ENCODE results near the gene CNTN6. TPM values are rescaled to one million over a fixed set of nuclear protein-coding genes. Genes with fewer than 3 reads are reported as not detected.

CNTN6 gene
- total and polyA plus RNA-seq, 4 donors, result 0.01 to 0.05 TPM; not detected in 2

DNA sequence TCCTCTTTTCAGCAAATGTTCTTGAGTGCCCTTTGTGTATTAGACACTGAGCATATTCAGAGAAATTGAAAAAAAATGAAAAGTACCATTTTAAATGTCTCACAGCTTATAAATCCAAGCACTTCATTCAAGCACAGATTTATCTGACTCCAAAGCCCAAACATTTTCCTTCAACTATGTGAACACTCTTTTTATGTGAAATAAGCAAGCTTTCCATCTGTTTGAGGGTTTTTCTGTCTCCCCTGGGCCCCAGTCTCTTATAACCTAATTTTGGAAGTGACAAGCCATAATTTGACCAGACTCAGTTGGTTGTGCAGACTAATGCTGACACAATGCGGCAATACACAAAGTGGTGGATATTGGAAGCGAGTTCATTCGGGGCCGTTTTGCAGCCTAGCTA lies 170.3 kb downstream of the CNTN6 start (continued):
- TF ChIP-seq, protein P1, sequence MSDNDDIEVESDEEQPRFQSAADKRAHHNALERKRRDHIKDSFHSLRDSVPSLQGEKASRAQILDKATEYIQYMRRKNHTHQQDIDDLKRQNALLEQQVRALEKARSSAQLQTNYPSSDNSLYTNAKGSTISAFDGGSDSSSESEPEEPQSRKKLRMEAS (IDR thresholded peaks at IDR 0.05), result no peak

DNA sequence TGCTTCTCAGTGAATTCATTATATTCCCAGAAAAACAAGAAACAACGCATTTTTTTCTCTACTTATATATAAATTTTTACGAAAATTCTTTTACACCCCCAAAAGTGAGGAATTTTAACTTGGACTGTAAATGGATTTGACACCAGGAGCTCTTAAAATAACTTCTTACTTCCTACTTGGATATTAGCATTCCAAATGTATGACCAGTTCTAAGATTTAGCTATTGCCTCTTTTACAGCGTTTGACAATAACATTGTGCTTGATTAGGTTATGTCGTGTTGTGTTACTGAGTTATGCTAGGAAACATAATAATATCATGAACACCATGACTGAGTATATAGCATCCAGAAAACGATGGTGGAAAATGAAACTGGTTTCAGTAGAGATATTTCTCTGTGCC lies 177.0 kb downstream of the CNTN6 start:
- no peak overlapping the region for H3K4me3 ChIP-seq (ENCODE audit: low read depth in 1 of 3, low read length in 3 of 3)
- WGBS, result 64% methylated on average over 5 of the region's 5 CpGs
- no peaks in the 10 kb centered on the region for H3K4me1 ChIP-seq (ENCODE audit: control insufficient read depth in 4 of 4, insufficient read depth in 4 of 4, low read length in 3 of 4)
- H3K9ac ChIP-seq (ENCODE audit: low read depth in 1 of 2, low read length in 2 of 2), result no peak overlapping the region
- H3K36me3 ChIP-seq (ENCODE audit: control insufficient read depth in 4 of 4, insufficient read depth in 3 of 4, low read depth in 1 of 4, low read length in 3 of 4), result no peaks in the 10 kb centered on the region
- H3K27ac ChIP-seq (ENCODE audit: low read depth in 1 of 2, low read length in 2 of 2), result no peak overlapping the region
- TF ChIP-seq, protein P2, sequence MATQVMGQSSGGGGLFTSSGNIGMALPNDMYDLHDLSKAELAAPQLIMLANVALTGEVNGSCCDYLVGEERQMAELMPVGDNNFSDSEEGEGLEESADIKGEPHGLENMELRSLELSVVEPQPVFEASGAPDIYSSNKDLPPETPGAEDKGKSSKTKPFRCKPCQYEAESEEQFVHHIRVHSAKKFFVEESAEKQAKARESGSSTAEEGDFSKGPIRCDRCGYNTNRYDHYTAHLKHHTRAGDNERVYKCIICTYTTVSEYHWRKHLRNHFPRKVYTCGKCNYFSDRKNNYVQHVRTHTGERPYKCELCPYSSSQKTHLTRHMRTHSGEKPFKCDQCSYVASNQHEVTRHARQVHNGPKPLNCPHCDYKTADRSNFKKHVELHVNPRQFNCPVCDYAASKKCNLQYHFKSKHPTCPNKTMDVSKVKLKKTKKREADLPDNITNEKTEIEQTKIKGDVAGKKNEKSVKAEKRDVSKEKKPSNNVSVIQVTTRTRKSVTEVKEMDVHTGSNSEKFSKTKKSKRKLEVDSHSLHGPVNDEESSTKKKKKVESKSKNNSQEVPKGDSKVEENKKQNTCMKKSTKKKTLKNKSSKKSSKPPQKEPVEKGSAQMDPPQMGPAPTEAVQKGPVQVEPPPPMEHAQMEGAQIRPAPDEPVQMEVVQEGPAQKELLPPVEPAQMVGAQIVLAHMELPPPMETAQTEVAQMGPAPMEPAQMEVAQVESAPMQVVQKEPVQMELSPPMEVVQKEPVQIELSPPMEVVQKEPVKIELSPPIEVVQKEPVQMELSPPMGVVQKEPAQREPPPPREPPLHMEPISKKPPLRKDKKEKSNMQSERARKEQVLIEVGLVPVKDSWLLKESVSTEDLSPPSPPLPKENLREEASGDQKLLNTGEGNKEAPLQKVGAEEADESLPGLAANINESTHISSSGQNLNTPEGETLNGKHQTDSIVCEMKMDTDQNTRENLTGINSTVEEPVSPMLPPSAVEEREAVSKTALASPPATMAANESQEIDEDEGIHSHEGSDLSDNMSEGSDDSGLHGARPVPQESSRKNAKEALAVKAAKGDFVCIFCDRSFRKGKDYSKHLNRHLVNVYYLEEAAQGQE (IDR thresholded peaks at IDR 0.05), result no peak
- TF ChIP-seq, protein P3, sequence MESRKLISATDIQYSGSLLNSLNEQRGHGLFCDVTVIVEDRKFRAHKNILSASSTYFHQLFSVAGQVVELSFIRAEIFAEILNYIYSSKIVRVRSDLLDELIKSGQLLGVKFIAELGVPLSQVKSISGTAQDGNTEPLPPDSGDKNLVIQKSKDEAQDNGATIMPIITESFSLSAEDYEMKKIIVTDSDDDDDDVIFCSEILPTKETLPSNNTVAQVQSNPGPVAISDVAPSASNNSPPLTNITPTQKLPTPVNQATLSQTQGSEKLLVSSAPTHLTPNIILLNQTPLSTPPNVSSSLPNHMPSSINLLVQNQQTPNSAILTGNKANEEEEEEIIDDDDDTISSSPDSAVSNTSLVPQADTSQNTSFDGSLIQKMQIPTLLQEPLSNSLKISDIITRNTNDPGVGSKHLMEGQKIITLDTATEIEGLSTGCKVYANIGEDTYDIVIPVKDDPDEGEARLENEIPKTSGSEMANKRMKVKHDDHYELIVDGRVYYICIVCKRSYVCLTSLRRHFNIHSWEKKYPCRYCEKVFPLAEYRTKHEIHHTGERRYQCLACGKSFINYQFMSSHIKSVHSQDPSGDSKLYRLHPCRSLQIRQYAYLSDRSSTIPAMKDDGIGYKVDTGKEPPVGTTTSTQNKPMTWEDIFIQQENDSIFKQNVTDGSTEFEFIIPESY (IDR thresholded peaks at IDR 0.05), result no peak
- no peak for TF ChIP-seq FOXA1 (IDR thresholded peaks at IDR 0.05)
- TF ChIP-seq SP1 (IDR thresholded peaks at IDR 0.05), result no peak
- H3K9me3 ChIP-seq (ENCODE audit: control insufficient read depth in 4 of 4, low read length in 3 of 4), result no peaks in the 10 kb centered on the region
- DNase-seq (ENCODE audit: low spot score), result no peak
- no peaks in the 10 kb centered on the region for H3K27me3 ChIP-seq (ENCODE audit: control insufficient read depth in 4 of 4, insufficient read depth in 4 of 4, low read length in 3 of 4)

DNA sequence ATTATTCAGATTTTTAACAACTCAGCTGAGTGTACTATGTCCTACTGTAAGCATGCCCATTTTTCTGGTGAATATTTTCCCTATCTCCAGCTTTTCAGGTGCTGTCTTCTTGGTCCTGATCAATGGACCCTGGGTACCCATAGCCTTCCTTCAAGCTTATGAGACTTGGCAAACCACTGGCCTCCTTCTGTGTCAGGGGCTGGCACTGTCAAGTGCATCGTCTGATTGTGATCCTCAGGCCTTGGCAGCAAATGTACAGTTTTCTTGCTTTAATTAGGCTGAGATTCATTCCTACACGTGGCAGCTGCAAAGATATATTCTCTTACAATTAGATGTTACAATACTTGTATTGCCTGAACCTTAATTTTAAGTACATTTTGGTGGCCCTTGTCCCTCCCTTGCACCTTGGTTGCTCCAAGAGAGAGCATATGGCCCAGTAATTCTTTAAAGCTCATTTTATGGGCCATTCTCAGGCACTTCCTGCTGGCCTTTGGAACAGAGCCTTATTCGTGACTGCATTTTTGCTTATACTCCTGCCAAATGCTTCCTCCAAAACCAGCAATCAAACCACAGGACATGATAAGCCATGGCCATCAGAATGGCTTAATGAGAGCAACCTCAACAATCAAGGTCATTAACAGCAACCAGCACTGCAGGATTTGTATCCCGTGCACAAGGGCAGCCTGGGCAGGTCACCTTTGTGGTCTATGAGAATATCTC lies 179.9 kb downstream of the CNTN6 start:
- no peak overlapping the region for H3K9ac ChIP-seq (ENCODE audit: low read depth in 1 of 2, low read length in 2 of 2)
- TF ChIP-seq HNF4A (conservative IDR thresholded peaks at IDR 0.05) (no peak), HNF4G (IDR thresholded peaks at IDR 0.05) (no peak), FOXA1 (IDR thresholded peaks at IDR 0.05) (no peak)
- TF ChIP-seq, protein P2 (IDR thresholded peaks at IDR 0.05), result no peak
- TF ChIP-seq, protein P4, sequence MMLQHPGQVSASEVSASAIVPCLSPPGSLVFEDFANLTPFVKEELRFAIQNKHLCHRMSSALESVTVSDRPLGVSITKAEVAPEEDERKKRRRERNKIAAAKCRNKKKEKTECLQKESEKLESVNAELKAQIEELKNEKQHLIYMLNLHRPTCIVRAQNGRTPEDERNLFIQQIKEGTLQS (IDR thresholded peaks at IDR 0.05), result no peak
- H3K27me3 ChIP-seq (ENCODE audit: control insufficient read depth in 4 of 4, insufficient read depth in 4 of 4, low read length in 3 of 4), result no peaks in the 10 kb centered on the region
- no peak for DNase-seq (ENCODE audit: low spot score)
- H3K4me1 ChIP-seq (ENCODE audit: control insufficient read depth in 4 of 4, insufficient read depth in 4 of 4, low read length in 3 of 4), result no peaks in the 10 kb centered on the region
- no peaks in the 10 kb centered on the region for H3K9me3 ChIP-seq (ENCODE audit: control insufficient read depth in 4 of 4, low read length in 3 of 4)
- H3K27ac ChIP-seq (ENCODE audit: low read depth in 1 of 2, low read length in 2 of 2), result no peak overlapping the region
- WGBS, result 50% methylated on average over 4 of the region's 4 CpGs
- no peaks in the 10 kb centered on the region for H3K36me3 ChIP-seq (ENCODE audit: control insufficient read depth in 4 of 4, insufficient read depth in 3 of 4, low read depth in 1 of 4, low read length in 3 of 4)
- H3K4me3 ChIP-seq (ENCODE audit: low read depth in 1 of 3, low read length in 3 of 3), result no peak overlapping the region

Measured in liver (tissue), 9 donors.